WI38 (cell line): ENCODE results near the gene RAB26.
"Not testable (repeated sequence)": the region's sequence is repeated elsewhere in the genome, so short reads cannot be mapped to it uniquely, and the experiment has no call there.

Source experiments
- H3K4me3 ChIP-seq: 2 replicates; pipeline ENCODE4 v1.5.1; 2011; ENCODE audit warnings: low read depth, mild to moderate bottlenecking, control low read depth, low read length
- TF ChIP-seq, protein P1 (sequence below): IDR thresholded peaks from 2 replicates; pipeline ENCODE4 v1.5.1; 2012; ENCODE audit warnings: low read depth, mild to moderate bottlenecking, control low read depth, low read length

RAB26 gene, protein sequence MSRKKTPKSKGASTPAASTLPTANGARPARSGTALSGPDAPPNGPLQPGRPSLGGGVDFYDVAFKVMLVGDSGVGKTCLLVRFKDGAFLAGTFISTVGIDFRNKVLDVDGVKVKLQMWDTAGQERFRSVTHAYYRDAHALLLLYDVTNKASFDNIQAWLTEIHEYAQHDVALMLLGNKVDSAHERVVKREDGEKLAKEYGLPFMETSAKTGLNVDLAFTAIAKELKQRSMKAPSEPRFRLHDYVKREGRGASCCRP

DNA sequence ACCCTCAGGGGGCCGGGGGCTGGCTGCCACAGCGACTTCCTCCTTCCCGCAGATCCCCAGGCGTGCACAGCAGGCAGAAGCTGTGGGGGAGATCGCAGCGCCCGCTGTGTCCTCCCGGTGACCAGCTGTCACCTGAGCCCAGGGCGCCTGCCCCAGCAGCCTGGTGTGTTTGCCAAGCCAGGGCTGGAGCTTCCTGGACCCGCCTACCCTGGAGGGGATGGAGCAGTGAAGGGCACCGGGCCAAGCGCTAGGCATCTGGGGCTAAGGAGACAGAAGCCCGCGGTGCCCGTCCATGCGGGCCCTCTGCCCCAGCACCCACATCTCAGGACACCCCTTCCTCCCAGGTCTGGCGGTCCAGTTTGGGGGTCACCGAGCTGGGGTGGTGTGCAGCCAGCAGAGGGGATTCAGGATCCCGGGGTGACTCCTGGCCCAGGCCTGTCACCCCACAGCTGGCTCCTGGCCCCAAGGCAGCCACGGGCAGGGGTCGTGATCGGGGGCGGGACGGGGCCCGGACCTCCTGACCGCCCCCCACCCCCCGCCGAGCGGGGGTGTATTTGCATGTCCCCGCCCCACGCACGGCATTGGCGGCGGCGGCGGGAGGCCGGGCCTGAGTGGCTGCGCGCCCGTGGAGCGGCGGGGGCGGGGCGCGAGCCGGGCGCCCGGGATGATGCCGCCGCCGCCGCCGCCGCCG lies at the start of gene RAB26:
RAB26 (plus strand) TSS at position 645 of the 691 bp plus-strand sequence. CDS start 159 bp downstream, outside the sequence.
- TF ChIP-seq, protein P1, sequence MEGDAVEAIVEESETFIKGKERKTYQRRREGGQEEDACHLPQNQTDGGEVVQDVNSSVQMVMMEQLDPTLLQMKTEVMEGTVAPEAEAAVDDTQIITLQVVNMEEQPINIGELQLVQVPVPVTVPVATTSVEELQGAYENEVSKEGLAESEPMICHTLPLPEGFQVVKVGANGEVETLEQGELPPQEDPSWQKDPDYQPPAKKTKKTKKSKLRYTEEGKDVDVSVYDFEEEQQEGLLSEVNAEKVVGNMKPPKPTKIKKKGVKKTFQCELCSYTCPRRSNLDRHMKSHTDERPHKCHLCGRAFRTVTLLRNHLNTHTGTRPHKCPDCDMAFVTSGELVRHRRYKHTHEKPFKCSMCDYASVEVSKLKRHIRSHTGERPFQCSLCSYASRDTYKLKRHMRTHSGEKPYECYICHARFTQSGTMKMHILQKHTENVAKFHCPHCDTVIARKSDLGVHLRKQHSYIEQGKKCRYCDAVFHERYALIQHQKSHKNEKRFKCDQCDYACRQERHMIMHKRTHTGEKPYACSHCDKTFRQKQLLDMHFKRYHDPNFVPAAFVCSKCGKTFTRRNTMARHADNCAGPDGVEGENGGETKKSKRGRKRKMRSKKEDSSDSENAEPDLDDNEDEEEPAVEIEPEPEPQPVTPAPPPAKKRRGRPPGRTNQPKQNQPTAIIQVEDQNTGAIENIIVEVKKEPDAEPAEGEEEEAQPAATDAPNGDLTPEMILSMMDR = no peak
- peak within 1 kb of the TSS; percentile 49 for H3K4me3 ChIP-seq

DNA sequence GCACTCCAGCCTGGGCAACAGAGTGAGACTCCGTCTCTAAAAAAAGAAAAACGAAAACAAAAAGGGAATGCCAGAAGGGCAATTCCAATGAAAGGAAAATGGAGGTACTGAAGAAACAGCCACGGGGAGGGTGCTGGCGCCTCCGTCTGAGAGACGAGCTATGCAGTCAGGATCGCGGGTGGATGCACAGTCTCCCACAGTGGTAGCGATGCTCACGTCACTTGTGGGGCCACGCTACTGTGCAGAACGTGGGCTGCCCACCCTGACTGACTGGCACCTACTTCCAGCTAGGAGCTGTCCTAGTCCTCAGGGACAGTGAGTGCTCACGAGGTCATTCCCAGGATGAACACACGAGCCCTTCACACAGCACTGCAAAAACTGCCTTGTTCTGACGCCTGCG lies 46.8 kb upstream of the RAB26 start:
- not testable (repeated sequence) for H3K4me3 ChIP-seq

DNA sequence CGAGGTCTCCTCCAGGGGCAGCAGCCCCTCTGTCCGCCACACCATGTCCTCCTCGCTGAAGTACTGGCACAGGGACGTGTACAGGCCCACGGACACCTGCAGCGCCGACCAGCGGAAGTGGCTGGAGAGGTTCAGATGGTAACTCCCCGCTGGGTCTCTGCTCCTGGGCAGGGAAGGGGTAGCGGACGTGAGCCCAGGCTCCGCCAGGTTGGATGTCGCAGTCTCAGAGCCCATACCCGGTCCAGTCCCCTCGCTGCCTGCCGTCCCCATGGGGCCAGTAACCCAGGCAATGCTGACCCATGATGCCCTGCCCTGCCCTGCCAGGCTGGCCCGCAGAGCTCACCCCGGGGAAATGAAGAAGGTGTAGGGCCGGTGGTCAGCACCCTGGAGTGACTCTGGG lies 46.0 kb upstream of the RAB26 start:
- TF ChIP-seq, protein P1 = no peak
- H3K4me3 ChIP-seq = no peak overlapping the region

DNA sequence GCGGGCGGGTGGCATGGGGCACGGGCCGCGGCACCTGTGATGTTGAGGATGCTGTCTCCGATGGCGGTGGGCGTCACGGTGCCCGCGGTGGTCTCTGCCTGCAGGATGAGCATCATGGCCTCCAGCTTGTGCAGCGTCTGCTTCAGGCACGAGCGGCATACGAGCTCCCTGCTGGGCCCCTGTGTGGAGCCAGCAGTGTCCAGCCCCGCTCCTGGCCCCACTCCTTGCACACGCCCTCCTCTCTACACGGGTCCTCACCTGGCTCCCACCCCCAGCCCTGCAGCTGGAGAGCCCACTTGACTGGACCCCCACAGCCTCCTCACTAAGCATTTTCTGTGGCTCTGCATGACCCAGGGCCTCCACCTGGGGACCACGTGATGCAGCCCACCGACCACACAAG lies 44.0 kb upstream of the RAB26 start:
- H3K4me3 ChIP-seq = not testable (repeated sequence)

DNA sequence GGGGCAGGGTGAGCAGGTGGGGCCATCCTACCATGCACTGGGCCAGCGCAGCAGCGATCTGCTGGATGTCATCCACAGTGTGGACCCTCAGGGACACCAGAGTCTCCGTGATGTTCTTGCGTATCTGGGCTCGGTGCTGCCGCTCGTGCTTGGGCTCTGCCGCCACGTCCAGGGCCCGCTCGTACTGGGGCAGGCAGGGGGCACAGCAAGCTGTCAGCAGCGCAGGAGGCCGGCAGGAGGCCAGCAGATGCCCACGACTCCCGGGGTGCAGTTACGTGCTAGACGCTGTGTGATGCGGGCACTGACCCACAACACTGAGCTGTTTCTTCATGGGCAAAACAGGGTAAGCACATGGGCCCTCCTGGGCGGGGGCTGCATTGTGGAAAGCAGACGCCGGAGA lies 43.1 kb upstream of the RAB26 start:
- not testable (repeated sequence) for H3K4me3 ChIP-seq

DNA sequence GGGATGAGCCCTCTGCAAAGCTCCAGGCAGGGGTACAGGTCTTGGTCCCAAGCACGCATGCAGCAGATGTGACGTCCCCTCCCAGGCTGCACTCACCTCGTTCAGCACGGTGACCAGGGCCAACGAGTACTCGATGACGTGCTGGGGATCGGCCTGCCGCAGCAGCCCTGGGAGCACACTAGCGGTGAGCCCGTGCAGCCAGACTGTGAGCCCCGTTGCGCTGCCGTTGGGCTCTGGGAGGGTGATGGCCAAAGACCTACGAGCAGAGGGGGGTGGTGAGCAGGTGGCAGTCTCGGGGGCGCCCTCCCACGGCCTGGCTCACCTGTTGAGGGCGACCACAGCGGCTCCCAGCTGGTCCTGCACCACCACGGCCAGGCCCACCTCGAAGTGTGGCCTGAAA lies 42.7 kb upstream of the RAB26 start:
- H3K4me3 ChIP-seq = not testable (repeated sequence)

DNA sequence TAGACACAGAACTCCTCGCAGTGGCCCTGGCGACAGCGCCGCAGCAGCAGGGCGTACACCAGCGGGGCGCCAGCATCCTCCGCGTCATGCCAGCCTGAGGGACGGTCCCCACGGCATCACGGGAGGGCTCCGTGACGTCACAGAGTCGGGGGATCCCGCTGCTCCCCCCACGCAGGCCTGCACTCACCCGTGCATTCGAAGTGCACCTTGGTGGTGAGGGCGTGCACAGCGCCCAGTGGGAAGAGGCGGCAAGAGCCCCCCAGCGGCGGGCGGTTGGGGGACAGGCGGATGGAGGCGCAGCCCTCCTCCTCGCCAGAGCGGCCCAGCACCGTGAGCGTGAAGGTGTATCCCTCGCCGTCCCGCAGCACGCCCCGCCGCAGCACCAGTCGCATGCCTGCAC lies 42.2 kb upstream of the RAB26 start:
- H3K4me3 ChIP-seq = not testable (repeated sequence)

DNA sequence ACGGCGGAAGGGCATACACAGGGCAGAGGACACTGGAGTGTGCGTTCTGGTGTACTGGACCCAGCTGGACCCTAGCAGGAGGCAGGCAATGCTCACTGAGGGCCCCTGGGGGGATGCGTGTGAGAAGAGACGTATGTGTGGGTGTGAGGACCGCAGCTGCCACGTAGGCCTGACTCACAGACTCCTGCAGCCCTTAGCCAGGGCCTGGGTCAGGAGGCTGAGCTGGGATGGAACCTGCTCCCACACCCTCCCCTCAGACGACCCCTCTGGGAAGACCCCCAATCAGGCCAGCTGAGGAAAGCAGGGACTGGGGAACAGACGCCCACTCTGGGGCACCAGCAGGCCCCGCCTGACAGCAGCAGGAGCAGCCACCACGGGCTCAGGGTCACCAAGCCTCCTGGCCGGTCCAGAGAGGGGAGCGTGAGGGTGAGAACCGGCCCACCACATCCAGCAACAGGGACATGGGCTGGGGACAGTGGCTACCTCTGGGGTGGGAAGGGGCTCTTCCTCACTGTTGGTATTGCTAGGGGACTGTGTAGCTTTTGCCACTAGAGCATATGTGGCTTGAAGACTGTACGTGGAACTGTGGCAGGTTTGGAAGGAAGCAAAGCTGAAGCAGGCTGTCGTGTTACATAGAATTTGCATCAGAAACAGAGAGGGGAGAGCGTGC lies 41.2 kb upstream of the RAB26 start:
- not testable (repeated sequence) for H3K4me3 ChIP-seq

DNA sequence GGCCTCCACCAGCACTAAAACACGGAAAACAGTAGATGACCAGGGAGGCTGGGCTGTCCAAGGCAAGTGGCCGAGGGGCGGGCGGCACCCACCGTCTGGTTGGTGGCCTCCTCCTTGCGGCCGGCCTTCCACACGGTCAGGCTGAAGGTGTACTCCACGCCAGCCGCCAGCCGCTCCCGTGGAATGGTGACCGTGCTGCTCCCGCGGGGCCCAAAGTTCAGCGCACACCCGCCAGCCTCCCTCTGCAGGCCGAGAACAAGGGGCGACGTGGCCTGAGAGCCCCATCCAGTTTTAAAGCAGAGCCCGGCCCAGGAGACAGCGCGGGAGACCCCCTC lies 40.7 kb upstream of the RAB26 start:
- not testable (repeated sequence) for H3K4me3 ChIP-seq

DNA sequence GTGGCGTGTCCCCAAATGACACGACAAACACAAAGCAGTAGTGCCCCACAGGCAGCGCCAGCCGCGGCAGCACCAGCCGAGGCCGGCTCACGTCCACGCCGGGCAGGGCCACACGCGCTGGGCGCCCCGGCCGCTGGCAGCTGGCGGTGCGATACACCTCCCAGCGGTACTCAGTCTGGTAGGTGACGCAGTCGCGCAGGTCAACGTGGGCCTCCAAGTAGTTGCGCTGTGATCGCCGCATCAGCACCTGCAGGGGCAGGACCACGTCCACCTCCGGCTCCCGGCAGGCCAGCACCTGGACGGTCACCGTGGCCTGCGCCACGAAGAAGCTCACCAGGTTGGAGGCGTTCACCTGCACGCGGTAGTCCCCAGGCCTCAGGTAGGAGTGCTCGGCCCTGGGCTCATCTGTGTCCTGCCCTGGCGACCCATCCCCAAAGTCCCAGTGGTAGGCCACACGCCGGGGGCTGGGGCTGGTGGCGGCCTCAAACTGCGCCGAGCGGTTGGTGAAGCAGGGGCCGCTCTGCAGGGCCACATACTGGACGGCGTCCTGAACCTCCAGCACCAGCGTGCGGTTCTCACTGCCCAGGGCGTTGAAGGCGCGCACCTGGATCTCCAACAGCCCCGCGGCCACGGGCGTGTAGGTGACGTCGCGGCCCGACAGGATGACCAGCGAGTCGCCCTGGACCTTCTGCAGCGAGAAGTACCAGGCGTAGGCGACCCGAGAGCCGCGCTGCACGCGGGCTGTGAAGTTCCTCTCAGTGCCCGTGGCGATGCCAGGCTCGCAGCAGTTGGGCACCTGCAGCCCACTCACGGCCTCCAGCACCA lies 39.8 kb upstream of the RAB26 start:
- not testable (repeated sequence) for H3K4me3 ChIP-seq

DNA sequence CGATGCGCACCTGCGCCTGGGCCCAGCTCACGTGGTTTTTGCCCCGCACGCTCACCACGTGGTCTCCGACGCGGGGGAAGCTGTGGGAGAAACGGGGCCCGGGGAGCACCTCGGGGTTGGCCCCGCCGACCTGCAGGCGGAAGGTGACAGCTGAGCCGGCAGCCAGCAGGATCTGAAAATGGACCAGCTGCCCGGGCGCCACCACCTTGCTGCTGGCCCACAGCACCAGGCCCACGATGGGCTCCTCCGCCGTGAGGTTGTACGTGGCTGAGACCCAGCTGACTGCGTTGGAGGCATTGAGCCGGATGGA lies 39.2 kb upstream of the RAB26 start:
- not testable (repeated sequence) for H3K4me3 ChIP-seq

DNA sequence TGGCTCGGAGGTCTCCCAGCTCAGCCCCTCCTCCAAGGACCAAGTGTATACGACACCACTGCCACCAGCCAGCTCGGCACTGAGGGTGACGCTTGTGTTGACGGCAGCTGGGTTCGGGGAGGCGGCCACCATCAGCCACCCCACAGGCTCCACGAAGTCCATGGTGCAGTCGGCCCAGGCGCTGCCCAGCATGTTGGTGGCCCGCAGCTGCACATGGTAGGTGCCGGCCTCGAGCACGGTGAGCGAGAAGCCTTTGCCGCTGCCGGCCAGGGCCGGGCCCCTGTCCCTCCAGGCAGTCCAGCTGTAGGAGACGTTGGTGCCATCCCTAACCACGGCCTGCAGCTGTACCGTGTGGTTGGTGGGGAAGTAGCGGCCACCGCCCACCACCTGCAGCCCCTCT lies 38.6 kb upstream of the RAB26 start:
- H3K4me3 ChIP-seq = not testable (repeated sequence)

DNA sequence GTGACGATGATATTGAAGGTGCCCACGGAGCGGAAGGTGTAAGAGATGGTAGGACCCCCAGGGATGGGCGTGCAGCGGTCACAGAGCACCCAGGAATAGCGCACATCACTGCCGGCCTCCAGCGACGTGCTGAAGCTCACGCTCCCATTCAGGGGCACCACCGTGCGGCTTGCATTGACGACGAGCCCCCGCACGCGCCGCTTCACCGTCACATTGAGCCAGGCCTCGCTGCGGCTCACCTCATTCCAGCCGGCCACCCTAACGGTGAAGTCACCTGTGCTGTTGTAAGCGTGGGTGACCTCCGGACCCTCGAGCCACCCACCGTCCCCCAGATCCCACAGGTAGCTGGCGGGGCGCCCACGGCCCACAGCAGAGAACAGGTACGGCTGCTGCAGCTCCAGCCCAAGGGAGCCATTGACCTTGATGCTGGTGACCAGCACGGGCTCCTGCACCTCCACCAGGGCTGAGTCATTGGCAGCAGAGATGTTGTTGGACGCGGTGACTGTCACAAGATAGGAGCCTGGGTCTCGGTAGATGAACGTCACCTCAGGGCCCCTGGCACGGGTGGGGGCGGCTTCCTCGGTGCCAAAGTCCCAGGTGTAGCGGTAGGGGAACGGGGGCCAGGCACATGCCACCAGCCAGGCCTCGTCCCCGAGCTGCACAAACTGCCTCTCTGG lies 38.0 kb upstream of the RAB26 start:
- H3K4me3 ChIP-seq = not testable (repeated sequence)

DNA sequence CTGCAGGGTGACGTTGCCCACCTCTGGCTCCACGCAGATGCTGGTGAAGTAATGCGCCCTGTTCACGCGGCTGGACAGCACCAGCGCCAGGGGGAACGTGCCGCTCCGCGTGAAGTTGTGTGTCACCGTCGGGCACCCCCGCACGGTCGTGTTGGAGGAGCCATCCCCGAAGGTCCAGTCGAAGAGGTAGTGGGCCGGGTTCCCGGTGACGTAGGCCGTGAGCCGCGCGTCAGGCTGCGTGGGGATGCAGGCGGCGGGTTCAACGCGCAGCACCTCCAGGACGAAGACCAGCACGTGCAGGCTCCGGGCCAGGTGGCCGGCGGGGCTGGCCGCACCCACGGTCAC lies 37.4 kb upstream of the RAB26 start:
- not testable (repeated sequence) for H3K4me3 ChIP-seq

DNA sequence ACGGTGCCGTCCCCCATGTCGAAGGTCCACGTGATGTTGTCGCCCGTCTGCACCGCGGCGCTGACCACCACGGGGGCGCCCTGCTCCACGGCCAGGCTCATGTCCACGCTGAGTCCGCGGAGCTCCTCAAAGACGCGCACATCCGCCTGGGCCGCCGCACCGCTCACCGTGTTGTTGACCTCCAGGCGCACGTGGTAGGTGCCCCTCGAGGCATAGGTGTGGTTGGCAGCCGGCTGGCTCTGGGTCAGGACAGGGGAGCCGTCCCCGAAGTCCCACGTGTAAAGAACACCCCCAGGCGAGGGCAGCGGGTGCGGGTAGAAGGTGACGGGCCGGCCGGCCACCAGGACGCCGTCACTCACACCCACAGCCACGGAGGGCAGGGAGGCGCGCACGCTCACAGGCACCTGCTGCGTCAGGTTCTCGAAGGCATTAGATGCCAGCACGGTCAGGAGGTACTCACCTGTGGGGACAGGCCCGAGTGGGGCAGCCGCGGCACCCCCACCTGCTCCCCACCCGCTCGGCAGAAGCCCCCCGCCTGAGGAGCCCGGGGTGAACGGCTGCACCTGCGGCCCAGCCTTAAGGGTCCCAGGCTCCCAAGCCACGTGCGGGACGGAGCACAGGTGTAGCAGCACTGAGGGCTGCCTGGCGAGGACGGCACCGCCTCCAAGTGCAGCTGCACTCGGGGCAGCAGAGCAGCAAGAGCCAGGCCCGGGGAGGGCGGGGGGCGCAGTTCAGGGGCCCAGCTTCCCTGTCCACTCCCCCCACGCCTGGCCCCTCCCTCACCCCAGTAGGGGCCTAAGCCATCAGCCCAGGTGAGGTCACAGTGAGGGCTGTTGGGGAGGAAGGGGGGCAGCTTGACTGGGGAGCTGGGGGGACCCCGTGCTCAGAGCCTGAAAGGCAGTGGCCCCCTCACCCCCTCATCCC lies 36.8 kb upstream of the RAB26 start:
- not testable (repeated sequence) for H3K4me3 ChIP-seq

DNA sequence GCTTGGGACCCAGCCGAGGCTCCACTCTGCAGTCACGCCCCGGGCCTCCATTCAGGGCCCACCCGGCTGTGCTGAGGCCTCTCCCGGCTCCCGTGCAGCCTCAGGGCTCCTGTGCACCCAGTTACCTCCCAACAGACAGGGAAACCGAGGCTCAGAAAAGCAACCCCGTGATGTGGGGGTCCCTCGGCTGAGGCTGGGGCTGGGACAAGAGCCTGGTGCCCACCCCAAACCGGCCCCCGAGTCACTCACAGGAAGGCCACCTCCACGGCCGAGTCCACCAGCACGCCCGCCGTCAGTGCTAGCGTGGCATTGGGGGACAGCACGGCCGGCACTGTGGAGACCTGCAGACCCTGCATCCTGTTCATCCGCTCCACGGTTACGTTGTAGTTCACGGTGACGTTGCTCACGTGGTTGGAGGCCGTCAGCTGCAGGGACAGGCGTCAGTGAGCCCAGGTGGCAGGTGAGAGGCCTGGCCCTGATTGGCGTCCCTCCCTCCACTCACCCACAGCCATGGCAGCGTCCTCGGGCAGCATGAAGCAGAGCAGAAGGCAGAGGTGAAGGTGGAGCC lies 35.8 kb upstream of the RAB26 start:
- H3K4me3 ChIP-seq = not testable (repeated sequence)

DNA sequence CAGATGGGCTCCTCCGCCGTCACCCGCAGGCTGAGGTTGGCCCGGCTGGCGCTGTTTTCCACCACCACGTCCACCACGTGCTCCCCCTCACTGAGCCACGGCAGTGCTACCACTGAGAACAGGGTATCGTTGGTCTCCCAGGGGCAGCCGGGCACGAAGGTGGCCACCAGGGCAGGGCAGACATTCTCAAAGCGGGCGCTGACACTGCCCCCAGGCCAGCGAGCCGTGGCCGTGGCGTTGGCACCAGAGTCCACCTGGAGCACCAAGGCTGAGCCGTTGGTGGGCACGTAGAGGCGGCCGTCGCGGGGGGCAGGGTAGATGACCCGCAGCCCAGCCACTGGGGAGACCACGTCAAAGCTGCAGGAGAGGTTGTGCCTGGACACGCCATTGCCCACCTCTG lies 34.2 kb upstream of the RAB26 start:
- not testable (repeated sequence) for H3K4me3 ChIP-seq
